ENCODE data around the gene DACT1. TPM values are rescaled to one million over a fixed set of nuclear protein-coding genes. Genes with fewer than 3 reads are reported as not detected.

The DACT1 gene
- total RNA-seq, 4 donors from 2014 or later = 1.8 to 5.1 (median 3.3) TPM

GRCh38 chr14:58677001-58677400, 39.2 kb downstream of the DACT1 start:
- no peak overlapping the region for H3K27ac ChIP-seq
- no peak for TF ChIP-seq CTCF (IDR thresholded peaks at IDR 0.05)
- no peak for TF ChIP-seq POLR2A (IDR thresholded peaks at IDR 0.05)
- TF ChIP-seq EP300 (IDR thresholded peaks at IDR 0.05) = no peak
- TF ChIP-seq POLR2AphosphoS5 (IDR thresholded peaks at IDR 0.05) = no peak
- H3K36me3 ChIP-seq = no peaks in the 10 kb centered on the region
- H3K4me1 ChIP-seq = no peaks in the 10 kb centered on the region
- H3K9me3 ChIP-seq = no peaks in the 10 kb centered on the region
- 78% methylated on average over 5 of the region's 5 CpGs for WGBS
- no peaks in the 10 kb centered on the region for H3K27me3 ChIP-seq
- no peak for DNase-seq (ENCODE audit: low spot score in 2 of 2)
- no peak overlapping the region for H3K4me3 ChIP-seq

GRCh38 chr14:58677517-58677916, 39.8 kb downstream of the DACT1 start:
- Histone ChIP-seq H3K36me3 (no peaks in the 10 kb centered on the region), H3K27ac (no peak overlapping the region), H3K9me3 (no peaks in the 10 kb centered on the region), H3K4me3 (no peak overlapping the region), H3K4me1 (no peaks in the 10 kb centered on the region), H3K27me3 (no peaks in the 10 kb centered on the region)
- no peak for DNase-seq (ENCODE audit: low spot score in 2 of 2)
- TF ChIP-seq EP300 (IDR thresholded peaks at IDR 0.05) (no peak), POLR2AphosphoS5 (IDR thresholded peaks at IDR 0.05) (no peak)
- 77% methylated on average over 4 of the region's 4 CpGs for WGBS

GRCh38 chr14:58677996-58678395, 40.2 kb downstream of the DACT1 start:
- Histone ChIP-seq H3K4me3 (no peak overlapping the region), H3K9me3 (no peaks in the 10 kb centered on the region), H3K36me3 (no peaks in the 10 kb centered on the region), H3K4me1 (no peaks in the 10 kb centered on the region), H3K27me3 (no peaks in the 10 kb centered on the region), H3K27ac (no peak overlapping the region)
- no peak for TF ChIP-seq EP300 (IDR thresholded peaks at IDR 0.05)
- no peak for TF ChIP-seq POLR2AphosphoS5 (IDR thresholded peaks at IDR 0.05)
- 67% methylated on average over 1 of the region's 1 CpG for WGBS
- DNase-seq (ENCODE audit: low spot score in 2 of 2) = no peak

GRCh38 chr14:58680698-58681097, 42.9 kb downstream of the DACT1 start:
- no peaks in the 10 kb centered on the region for H3K27me3 ChIP-seq
- TF ChIP-seq POLR2AphosphoS5 (IDR thresholded peaks at IDR 0.05) = no peak
- TF ChIP-seq CTCF (IDR thresholded peaks at IDR 0.05) = no peak
- TF ChIP-seq POLR2A (IDR thresholded peaks at IDR 0.05) = no peak
- TF ChIP-seq EP300 (IDR thresholded peaks at IDR 0.05) = no peak
- no peak for DNase-seq (ENCODE audit: low spot score in 2 of 2)
- WGBS = 88% methylated on average over 4 of the region's 4 CpGs
- H3K36me3 ChIP-seq = no peaks in the 10 kb centered on the region
- no peak overlapping the region for H3K4me3 ChIP-seq
- no peaks in the 10 kb centered on the region for H3K9me3 ChIP-seq
- no peak overlapping the region for H3K27ac ChIP-seq
- H3K4me1 ChIP-seq = no peaks in the 10 kb centered on the region

- no peak for DNase-seq (ENCODE audit: low spot score in 2 of 2)
- H3K36me3 ChIP-seq = no peaks in the 10 kb centered on the region
- no peak overlapping the region for H3K27ac ChIP-seq
- H3K27me3 ChIP-seq = no peaks in the 10 kb centered on the region
- WGBS = 96% methylated on average over 7 of the region's 27 CpGs
- H3K4me1 ChIP-seq = no peaks in the 10 kb centered on the region
- TF ChIP-seq EP300 (IDR thresholded peaks at IDR 0.05) = no peak
- no peak overlapping the region for H3K4me3 ChIP-seq
- no peaks in the 10 kb centered on the region for H3K9me3 ChIP-seq
These were observed 49.6 kb downstream of the DACT1 start for GRCh38 chr14:58687232-58687795.

- TF ChIP-seq EP300 (IDR thresholded peaks at IDR 0.05) (no peak), POLR2A (IDR thresholded peaks at IDR 0.05) (no peak), POLR2AphosphoS5 (IDR thresholded peaks at IDR 0.05) (no peak), CTCF (IDR thresholded peaks at IDR 0.05) (no peak)
- no peaks in the 10 kb centered on the region for H3K27me3 ChIP-seq
- H3K4me1 ChIP-seq = no peaks in the 10 kb centered on the region
- no peaks in the 10 kb centered on the region for H3K36me3 ChIP-seq
- no peaks in the 10 kb centered on the region for H3K9me3 ChIP-seq
- WGBS = 56% methylated on average over 14 of the region's 14 CpGs
- H3K27ac ChIP-seq = no peak overlapping the region
- no peak overlapping the region for H3K4me3 ChIP-seq
- no peak for DNase-seq (ENCODE audit: low spot score in 2 of 2)
These were observed 53.2 kb downstream of the DACT1 start for GRCh38 chr14:58690801-58691516.
